Tibial nerve (tissue), 4 donors: ENCODE measurements around the gene PACSIN1.

Source experiments
- EP300 ChIP-seq, 2 donors: sonication (generic); formaldehyde crosslinking; IDR thresholded peaks; one replicate each; pipeline ENCODE4 v1.6.1; 2017; ENCODE audit warnings: antibody characterized with exemption in 2 of 2, mild to moderate bottlenecking in 1 of 2
- TF ChIP-seq, protein P1 (sequence below), 5 experiments: fragments of 200-600 bp in 3 of 5; fragments of 450-650 bp in 2 of 5; sonication (generic) in 3 of 5; IDR thresholded peaks; one replicate each; pipeline ENCODE4 v1.5.1; 2016 to 2019; ENCODE audit warnings: antibody characterized with exemption in 5 of 5, mild to moderate bottlenecking in 3 of 5, moderate library complexity in 2 of 5

DNA sequence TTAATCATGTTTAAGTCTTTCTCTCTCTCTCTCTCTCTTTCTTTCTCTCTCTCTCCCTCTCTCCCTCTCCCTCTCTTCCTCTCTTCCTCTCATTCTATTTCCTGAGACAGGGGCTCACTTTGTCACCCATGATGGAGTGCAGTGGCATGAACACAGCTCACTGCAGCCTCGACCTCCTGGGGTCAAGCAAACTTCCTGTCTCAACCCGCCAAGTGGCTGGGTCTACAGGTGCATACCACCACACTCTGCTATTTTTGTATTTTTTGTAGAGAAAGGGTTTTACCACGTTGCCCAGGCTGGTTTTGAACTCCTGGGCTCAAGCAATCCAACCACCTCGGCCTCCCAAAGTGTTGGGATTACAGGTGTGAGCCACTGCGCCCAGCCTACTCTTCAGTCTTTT is 24.4 kb upstream of the PACSIN1 start:
- TF ChIP-seq, protein P1, sequence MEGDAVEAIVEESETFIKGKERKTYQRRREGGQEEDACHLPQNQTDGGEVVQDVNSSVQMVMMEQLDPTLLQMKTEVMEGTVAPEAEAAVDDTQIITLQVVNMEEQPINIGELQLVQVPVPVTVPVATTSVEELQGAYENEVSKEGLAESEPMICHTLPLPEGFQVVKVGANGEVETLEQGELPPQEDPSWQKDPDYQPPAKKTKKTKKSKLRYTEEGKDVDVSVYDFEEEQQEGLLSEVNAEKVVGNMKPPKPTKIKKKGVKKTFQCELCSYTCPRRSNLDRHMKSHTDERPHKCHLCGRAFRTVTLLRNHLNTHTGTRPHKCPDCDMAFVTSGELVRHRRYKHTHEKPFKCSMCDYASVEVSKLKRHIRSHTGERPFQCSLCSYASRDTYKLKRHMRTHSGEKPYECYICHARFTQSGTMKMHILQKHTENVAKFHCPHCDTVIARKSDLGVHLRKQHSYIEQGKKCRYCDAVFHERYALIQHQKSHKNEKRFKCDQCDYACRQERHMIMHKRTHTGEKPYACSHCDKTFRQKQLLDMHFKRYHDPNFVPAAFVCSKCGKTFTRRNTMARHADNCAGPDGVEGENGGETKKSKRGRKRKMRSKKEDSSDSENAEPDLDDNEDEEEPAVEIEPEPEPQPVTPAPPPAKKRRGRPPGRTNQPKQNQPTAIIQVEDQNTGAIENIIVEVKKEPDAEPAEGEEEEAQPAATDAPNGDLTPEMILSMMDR (IDR thresholded peaks at IDR 0.05): no peak
- TF ChIP-seq EP300 (IDR thresholded peaks at IDR 0.05): no peak
